A549 treated with AZD9567 at 1 μM for 4 hours (cell line): ENCODE data around the gene RAB3B. TPM values are rescaled to one million over a fixed set of nuclear protein-coding genes. Genes with fewer than 3 reads are reported as not detected.

ENCODE experiments used
- total RNA-seq: library from RNA; stranded (reverse); fragments of 200-300 nt; extraction: Qiagen RNA extraction; gene quantifications from 5 replicates; pipeline ENCODE4 v1.2.3, GENCODE V29; 2022; ENCODE audit not compliant: insufficient read depth

Gene RAB3B
- total RNA-seq, result 5.0 to 9.2 TPM (median 5.1 TPM) in 5 replicates

GRCh38 chr1:51990478-51990965 lies at the start of gene RAB3B:
RAB3B (minus strand) TSS chr1:51990700; CDS start chr1:51977117, 13,583 bp downstream.

GRCh38 chr1:52033190-52034049 lies 42.9 kb upstream of the RAB3B start, which contains the start of gene KTI12:
KTI12 (minus strand) TSS chr1:52033810; CDS start chr1:52033761, 49 bp downstream.

GRCh38 chr1:51878616-51879336 lies 111.7 kb downstream of the RAB3B start, which contains the start of gene NRDC:
NRDC (minus strand) TSS chr1:51878727; CDS start chr1:51878615, 112 bp downstream.

Other genes with a start within 250 kb of the RAB3B start
- 71.4 to 90.1 TPM (median 74.5 TPM) in 5 replicates for gene NRDC, start 112.0 kb downstream of the RAB3B start, total RNA-seq
- 15.7 to 19.4 TPM (median 17.7 TPM) in 5 replicates for gene KTI12, start 43.1 kb upstream of the RAB3B start, total RNA-seq
- gene TXNDC12, start 64.5 kb upstream of the RAB3B start, total RNA-seq, result 37.8 to 39.4 TPM (median 38.1 TPM) in 5 replicates
- gene BTF3L4, start 65.6 kb upstream of the RAB3B start, total RNA-seq, result 29.7 to 60.2 TPM (median 32.5 TPM) in 5 replicates
- gene ZFYVE9, start 151.4 kb upstream of the RAB3B start, total RNA-seq, result 6.9 to 11.3 TPM (median 7.3 TPM) in 5 replicates